HG02763 (cell line): Measurements from ENCODE around the gene RNU4-1.
"Not testable (repeated sequence)": the region's sequence is repeated elsewhere in the genome, so short reads cannot be mapped to it uniquely, and the experiment has no call there.

Source experiments
- ATAC-seq: cut with Tn5 transposase; IDR thresholded peaks from one replicate; pipeline ENCODE4 v1.9.1; 2021; ENCODE audit warnings: mild to moderate bottlenecking, moderate library complexity; ENCODE audit not compliant: unreplicated experiment

The RNU4-1 gene

DNA sequence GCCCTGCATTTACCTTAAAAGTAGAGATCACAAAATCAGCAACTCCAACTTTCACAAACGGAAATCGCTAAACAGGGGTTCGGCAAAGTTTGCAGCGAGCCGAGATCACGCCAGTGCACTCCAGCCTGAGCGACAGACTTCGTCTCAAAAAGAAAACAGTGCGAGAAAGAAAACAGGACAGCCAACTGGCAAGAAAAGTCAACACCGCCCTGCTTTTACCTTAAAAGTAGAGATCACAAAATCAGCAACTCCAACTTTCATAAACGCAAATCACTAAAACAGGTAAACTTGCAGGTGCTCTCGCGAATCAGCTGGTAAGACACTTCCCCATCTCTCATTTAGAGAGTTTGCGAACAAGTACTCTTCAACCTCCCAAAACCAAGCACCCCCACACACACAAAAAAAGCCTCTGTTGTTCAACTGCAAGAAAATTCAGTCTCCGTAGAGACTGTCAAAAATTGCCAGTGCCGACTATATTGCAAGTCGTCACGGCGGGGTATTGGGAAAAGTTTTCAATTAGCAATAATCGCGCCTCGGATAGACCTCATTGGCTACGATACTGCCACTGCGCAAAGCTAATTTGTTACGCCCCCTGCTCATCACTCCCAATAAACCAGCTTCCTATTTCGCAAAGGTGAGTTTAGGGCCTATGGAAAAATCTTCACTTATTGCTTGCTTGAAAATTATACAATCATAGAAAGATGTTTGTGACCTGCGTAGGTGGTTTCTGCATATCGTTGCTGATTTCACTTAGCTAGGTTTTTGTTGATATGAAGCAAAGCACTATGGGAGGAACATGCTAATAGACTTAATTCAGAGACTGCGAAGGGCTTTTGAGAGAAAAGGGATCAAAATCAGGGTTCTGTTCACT lies at the start of gene RNU4-1:
Gene RNU4-1, minus strand, starts transcription at position 577 of the 871 bp plus-strand sequence.
- peak; percentile 28 for ATAC-seq

DNA sequence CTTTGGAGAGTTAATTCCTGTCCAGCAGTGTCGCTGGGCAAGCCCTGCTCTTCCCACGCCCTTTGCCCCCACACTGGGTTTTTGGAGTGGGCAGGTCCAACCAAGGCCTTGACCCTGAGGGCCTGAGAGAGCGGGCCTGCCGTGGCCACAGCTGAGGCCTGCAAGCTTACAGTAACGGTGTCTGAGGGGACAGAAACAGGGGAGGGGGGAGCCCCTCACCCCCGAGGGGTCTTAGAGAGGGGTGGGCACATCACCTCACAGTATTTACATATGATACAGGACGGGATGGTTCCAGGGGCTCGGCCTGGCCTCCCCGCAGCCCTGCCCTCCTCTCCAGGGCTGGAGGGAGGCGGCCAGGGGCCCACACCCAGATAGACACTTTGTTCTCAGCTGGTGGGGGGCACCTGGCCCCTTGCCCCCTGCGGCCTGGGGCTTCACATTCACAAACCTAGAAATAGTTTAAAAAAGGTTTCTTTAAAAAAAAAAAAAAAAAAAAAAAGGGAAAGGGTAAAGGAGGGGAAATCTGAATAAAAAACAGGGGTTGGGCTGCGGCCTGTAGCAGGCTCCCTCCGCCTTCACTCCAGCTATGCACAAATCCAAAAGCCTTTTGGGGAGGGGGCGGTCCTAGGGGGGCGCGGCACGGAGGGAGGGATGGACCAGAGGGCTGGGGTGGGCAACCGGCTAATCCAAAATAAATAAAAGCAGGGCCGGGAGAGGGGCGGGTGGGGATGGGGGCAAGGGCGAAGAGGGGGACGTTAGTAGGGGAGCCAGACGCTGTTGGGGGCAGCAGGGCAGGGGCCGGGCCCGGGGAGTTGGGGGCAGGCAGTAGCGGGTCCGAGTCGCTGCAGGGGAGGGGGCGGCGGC lies 49.4 kb upstream of the RNU4-1 start:
- no peak for ATAC-seq

DNA sequence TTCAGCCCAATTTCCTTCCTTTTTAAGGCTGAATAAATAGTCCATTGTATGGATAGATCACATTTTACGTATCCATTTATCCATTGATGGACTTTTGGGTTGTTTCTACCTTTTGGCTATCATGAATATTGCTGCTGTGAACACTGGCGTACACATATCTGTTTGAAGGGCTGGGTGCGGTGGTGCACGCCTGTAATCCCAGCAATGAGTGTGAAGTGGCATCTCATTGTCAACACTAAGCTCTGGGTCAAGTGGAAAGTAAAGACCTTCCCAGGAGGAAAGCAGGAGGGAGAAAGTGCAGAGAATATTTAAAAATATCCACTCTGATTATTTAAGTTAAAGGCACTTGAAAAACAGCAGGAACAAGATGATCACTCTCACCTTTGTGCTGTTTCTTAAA lies 46.2 kb upstream of the RNU4-1 start:
- no peak for ATAC-seq

DNA sequence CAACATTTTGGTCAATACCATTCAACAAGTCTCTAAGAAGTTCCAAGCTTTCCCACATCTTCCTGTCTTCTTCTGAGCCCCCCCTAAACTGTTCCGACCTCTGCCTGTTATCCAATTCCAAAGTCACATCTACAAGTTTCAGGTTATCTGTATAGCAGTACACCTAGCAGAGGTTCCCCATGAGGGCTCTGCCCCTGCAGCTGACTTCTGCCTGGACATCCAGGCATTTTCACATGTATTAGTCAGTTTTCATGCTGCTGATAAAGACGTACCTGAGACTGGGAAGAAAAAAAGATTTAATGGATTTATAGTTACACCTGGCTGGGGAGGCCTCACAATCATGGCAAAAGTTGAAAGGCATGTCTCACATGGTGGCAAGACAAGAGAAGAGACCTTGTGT lies 44.7 kb upstream of the RNU4-1 start:
- no peak for ATAC-seq

- ATAC-seq, result not testable (repeated sequence)
Observed at GRCh38 chr12:120336392-120336791, 43.4 kb upstream of the RNU4-1 start.

GRCh38 chr12:120335447-120335846 lies 42.4 kb upstream of the RNU4-1 start:
- not testable (repeated sequence) for ATAC-seq

- no peak for ATAC-seq
Observed at GRCh38 chr12:120332523-120332922, 39.5 kb upstream of the RNU4-1 start.

DNA sequence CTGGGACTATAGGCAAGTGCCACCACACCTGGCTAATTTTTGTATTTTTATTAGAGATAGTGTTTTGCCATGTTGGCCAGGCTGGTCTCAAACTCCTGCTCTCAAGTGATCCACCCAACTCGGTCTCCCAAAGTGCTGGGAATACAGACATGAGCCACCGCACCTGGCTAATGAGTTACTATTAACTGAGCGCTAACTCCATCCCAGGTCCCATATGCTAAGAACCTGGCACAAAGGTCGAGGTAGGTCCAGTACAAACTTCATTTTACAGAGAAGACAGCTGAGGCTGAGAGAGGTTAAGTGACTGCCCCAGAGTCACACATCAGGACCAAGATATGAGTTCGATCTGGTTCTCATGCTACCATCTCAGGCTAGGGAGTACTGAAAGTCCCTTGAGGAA lies 39.0 kb upstream of the RNU4-1 start:
- no peak for ATAC-seq

- no peak for ATAC-seq
Observed at GRCh38 chr12:120331390-120331789, 38.4 kb upstream of the RNU4-1 start.

DNA sequence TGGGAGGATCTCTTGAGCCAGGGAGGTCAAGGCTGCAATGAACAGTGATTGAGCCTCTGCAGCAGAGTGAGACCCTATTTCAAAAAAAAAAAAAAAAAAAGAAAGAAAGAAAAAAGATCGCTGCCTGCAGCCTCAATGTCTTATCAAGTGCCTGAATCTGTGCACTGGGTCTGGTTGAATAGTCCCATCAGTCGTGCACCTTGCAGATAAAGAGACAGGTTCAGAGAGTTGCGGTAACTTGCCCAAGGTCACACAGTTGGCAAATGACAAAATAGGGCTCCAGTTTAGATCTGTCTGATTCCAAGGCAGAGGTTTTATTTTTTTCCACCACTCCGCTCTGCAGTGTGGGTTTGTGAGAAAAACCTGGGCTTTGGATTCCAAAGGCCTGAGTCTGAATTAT lies 35.2 kb upstream of the RNU4-1 start:
- ATAC-seq, result no peak

DNA sequence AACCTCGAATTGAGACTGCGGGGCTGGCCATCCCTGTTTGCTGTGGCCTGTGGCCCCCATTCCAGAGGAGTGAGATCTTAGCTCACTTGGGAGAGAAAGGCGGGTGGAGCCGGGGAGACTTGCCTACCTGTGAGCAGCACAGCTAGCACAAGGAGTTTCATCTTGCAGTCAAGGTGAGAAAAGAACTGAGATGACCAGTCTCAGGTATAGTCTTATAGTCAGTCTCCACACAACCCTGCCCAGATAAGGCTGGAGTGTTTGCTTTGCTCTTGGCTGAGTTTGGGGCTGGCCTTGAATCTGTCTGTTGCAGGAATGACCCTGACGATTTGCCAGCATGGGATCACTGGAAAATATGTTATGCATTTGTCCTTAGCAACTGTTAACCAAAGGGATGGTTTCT lies 34.6 kb upstream of the RNU4-1 start, which contains the start of gene PLA2G1B:
Gene PLA2G1B, minus strand, starts transcription at position 187 of the 400 bp plus-strand sequence. Its CDS starts 26 bp downstream, at position 161.
- no peak for ATAC-seq

- no peak for ATAC-seq
Observed at GRCh38 chr12:120324841-120325417, 31.9 kb upstream of the RNU4-1 start.

DNA sequence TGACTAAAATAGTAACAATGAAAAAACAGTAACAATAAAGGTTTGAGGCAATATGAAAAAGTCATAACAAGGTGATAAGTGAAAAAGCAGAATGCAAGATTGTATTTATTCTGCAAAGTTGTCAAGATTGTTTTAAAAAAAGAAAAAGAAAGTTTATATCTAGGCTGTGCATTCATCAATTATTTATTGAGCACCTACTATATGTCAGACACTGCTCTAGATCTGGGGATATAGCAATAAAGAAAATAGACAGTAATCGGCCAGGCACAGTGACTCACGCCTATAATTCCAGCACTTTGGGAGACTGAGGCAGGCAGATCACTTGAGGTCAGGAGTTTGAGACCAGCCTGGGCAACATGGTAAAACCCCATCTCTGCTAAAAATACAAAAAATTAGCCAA lies 30.7 kb upstream of the RNU4-1 start:
- ATAC-seq, result no peak

- ATAC-seq, result no peak
Observed at GRCh38 chr12:120321382-120322202, 28.6 kb upstream of the RNU4-1 start.

DNA sequence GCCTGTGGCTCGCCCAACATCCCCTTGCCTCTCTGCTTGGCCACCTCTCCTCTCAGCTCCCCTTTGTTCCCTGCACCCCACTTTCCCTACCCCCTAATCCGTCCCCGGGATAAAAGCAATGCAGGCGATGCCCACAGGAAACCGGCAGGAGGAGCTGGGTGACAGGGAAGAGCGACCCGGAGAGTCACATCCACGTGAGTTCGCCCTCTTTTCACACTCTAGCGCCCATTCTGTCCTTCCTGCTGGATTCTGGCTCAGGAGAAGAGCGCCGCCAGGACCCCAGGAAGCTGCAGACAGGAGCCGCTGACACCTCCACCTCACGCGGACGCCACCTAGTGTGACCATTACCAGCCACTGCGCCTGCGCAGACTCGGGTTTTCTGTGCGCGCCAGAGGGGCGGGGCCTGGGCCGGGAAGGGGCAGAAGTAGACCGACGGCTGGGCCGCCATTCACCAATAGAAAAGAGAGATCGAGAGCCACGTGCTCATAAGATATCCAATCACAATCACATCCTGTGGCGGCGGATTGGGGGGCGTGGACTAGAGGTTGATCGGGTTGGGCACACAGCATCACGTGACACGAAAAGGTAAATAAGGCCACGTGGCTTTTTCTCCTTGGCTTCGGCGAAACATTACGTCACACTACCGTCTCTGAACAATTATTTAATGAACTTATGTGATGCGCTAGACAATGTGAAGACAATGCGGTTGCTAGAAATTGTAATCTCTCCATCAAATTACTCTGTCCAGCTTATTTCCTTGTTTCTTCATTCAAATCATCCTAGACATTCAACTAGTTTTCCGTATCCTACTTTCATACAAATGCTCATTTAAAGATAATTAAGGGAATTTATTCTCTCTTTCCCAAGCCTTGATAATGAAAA lies 24.4 kb upstream of the RNU4-1 start:
- peak; percentile 99 for ATAC-seq

DNA sequence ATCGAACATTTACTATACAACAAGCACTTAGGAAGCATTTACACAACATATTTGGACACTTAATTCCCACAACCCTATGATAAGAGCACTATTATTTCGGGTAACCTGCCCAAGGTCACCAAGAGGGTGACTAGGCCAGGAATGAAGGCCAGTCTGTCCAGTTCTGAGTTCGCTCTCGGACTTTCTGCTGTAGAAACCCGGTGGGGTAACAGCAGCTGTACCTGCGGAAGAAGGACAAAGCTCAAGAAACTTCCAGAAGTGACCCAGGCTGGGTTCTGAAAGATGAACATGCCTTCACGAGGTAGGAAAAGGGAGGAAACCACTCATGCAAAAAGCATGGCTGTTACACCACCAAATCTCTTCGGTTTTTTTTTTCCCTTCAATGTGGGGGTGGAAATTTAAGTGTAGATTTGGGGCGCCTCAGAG lies 23.8 kb upstream of the RNU4-1 start:
- no peak for ATAC-seq

GRCh38 chr12:120314220-120314619 lies 21.2 kb upstream of the RNU4-1 start:
- ATAC-seq, result no peak

- ATAC-seq, result peak; percentile 89
Observed at GRCh38 chr12:120301962-120302815, 9.2 kb upstream of the RNU4-1 start, which contains the start of gene SIRT4. Gene SIRT4, plus strand, starts transcription at chr12:120302321. Its CDS starts 1,241 bp downstream, at chr12:120303562.

- ATAC-seq, result peak; percentile 20
Observed at GRCh38 chr12:120292411-120292660, 701 bp downstream of the RNU4-1 start.
